Body of pancreas (tissue), 4 donors: ENCODE measurements around the gene ZBTB16. TPM values are rescaled to one million over a fixed set of nuclear protein-coding genes. Genes with fewer than 3 reads are reported as not detected.

Experiments used
- ATAC-seq: fragments of 150-250 bp; one replicate; pipeline ENCODE4 v1.9.1; 2016
- DNase-seq, 4 donors: peaks; one replicate each; pipeline ENCODE4 v3.0.0-alpha.2; 2019
- H3K27ac ChIP-seq, 4 donors: fragments of 200-600 bp; sonication (generic); 1 replicate in 3 of 4; 2 replicates in 1 of 4; pipeline versions ENCODE4 v1.5.1 to v1.6.1; 2016 to 2019; ENCODE audit warnings: mild to moderate bottlenecking in 1 of 4, mixed read lengths in 1 of 4, moderate library complexity in 1 of 4
- H3K27me3 ChIP-seq, 2 donors: fragments of 200-600 bp; sonication (generic); one replicate each; pipeline ENCODE4 v1.6.0; 2016; ENCODE audit warnings: mild to moderate bottlenecking in 1 of 2
- H3K36me3 ChIP-seq, 2 donors: fragments of 200-600 bp; sonication (generic); replicated peaks in 1 of 2; 2 replicates each; pipeline ENCODE4 v1.5.1; 2016; ENCODE audit warnings: low read depth in 2 of 2; ENCODE audit not compliant: insufficient read depth in 1 of 2
- H3K4me1 ChIP-seq: fragments of 200-600 bp; sonication (generic); one replicate; pipeline ENCODE4 v1.6.0; 2016
- H3K4me3 ChIP-seq, 2 donors: fragments of 200-600 bp; sonication (generic); 1 replicate in 1 of 2; 2 replicates in 1 of 2; pipeline ENCODE4 v1.5.1; 2016 to 2019
- H3K9me3 ChIP-seq, 3 donors: fragments of 200-600 bp; sonication (generic); 1 replicate in 2 of 3; 2 replicates in 1 of 3; pipeline ENCODE4 v1.5.1; 2016
- CTCF ChIP-seq, 7 experiments: fragments of 450-650 bp in 4 of 7; fragments of 200-600 bp in 3 of 7; sonication (generic) in 3 of 7; IDR thresholded peaks; one replicate each; pipeline ENCODE4 v1.5.1; 2016 to 2019; ENCODE audit warnings: antibody characterized with exemption in 7 of 7
- POLR2A ChIP-seq, 3 donors: fragments of 450-650 bp; IDR thresholded peaks; one replicate each; pipeline ENCODE4 v1.6.1; 2016; ENCODE audit warnings: antibody characterized with exemption in 3 of 3, mild to moderate bottlenecking in 2 of 3
- WGBS, 2 donors: methylation state at CpG; one replicate each; pipeline ENCODE4 v1.1.5; 2017; 5-methylcytosine and 5-hydroxymethylcytosine counted together
- intact Hi-C: fragments of 100-400 bp; cut with DNase I; formaldehyde crosslinking; loops from one replicate; pipeline ENCODE4 v1.15.1; 2023
- total RNA-seq, 2 donors: library from RNA; depleted of rRNA; stranded (reverse); fragments of >200 nt; gene quantifications; one replicate each; pipeline ENCODE4 v1.1.0, GENCODE V29; 2016

Gene ZBTB16
- total RNA-seq, 2 donors from 2014 or later = 96.5 to 150 TPM

- DNase-seq = no peak
- H3K27ac ChIP-seq = no peak overlapping the region
- no peak for TF ChIP-seq POLR2A (IDR thresholded peaks at IDR 0.05)
- TF ChIP-seq CTCF (IDR thresholded peaks at IDR 0.05) = no peak
- H3K27me3 ChIP-seq = no peaks in the 10 kb centered on the region
- H3K36me3 ChIP-seq = no peaks in the 10 kb centered on the region
- H3K9me3 ChIP-seq = no peaks in the 10 kb centered on the region
- ATAC-seq = no peak
- peaks cover 55% of the 10 kb centered on the region for H3K4me1 ChIP-seq
- intact Hi-C loops = no loop called here
- H3K4me3 ChIP-seq = no peak overlapping the region
- WGBS, 2 donors = 92 to 93% methylated on average over 2 of the region's 2 CpGs
These were observed 154.1 kb downstream of the ZBTB16 start for GRCh38 chr11:114213622-114214021.

- Histone ChIP-seq H3K9me3 (no peaks in the 10 kb centered on the region), H3K27ac (no peak overlapping the region), H3K27me3 (no peaks in the 10 kb centered on the region), H3K4me1 (peaks cover 49% of the 10 kb centered on the region), H3K36me3 (no peaks in the 10 kb centered on the region), H3K4me3 (no peak overlapping the region)
- no peak for DNase-seq
- TF ChIP-seq CTCF (IDR thresholded peaks at IDR 0.05) (no peak), POLR2A (IDR thresholded peaks at IDR 0.05) (no peak)
- intact Hi-C loops = no loop called here
- ATAC-seq = no peak
- WGBS, 2 donors = 88 to 94% methylated on average over 3 of the region's 3 CpGs
These were observed 155.9 kb downstream of the ZBTB16 start for GRCh38 chr11:114215428-114215827.

GRCh38 chr11:114215871-114216795 lies 156.6 kb downstream of the ZBTB16 start:
- no peaks in the 10 kb centered on the region for H3K9me3 ChIP-seq
- TF ChIP-seq POLR2A (IDR thresholded peaks at IDR 0.05) = no peak
- TF ChIP-seq CTCF (IDR thresholded peaks at IDR 0.05) = no peak
- no peak overlapping the region for H3K27ac ChIP-seq
- no peak overlapping the region for H3K4me3 ChIP-seq
- no peak for ATAC-seq
- WGBS, 2 donors = 60 to 76% methylated on average over 6 of the region's 6 CpGs
- intact Hi-C loops = no loop called here
- no peaks in the 10 kb centered on the region for H3K27me3 ChIP-seq
- no peak for DNase-seq
- no peaks in the 10 kb centered on the region for H3K36me3 ChIP-seq
- peaks cover 46% of the 10 kb centered on the region for H3K4me1 ChIP-seq

- DNase-seq = no peak
- no peaks in the 10 kb centered on the region for H3K9me3 ChIP-seq
- no peaks in the 10 kb centered on the region for H3K36me3 ChIP-seq
- peaks cover 46% of the 10 kb centered on the region for H3K4me1 ChIP-seq
- no peak overlapping the region for H3K27ac ChIP-seq
- WGBS, 2 donors = 79 to 93% methylated on average over 2 of the region's 2 CpGs
- ATAC-seq = no peak
- TF ChIP-seq CTCF (IDR thresholded peaks at IDR 0.05) = no peak
- no peak for TF ChIP-seq POLR2A (IDR thresholded peaks at IDR 0.05)
- H3K4me3 ChIP-seq = no peak overlapping the region
- H3K27me3 ChIP-seq = no peaks in the 10 kb centered on the region
- intact Hi-C loops = no loop called here
These were observed 157.3 kb downstream of the ZBTB16 start for GRCh38 chr11:114216796-114217180.

GRCh38 chr11:114218508-114218907 lies 159.0 kb downstream of the ZBTB16 start:
- 75 to 76% methylated on average over 3 of the region's 3 CpGs for WGBS, 2 donors
- H3K36me3 ChIP-seq = no peaks in the 10 kb centered on the region
- peaks cover 46% of the 10 kb centered on the region for H3K4me1 ChIP-seq
- intact Hi-C loops = no loop called here
- H3K27ac ChIP-seq = no peak overlapping the region
- H3K9me3 ChIP-seq = no peaks in the 10 kb centered on the region
- DNase-seq (no peak), ATAC-seq (no peak)
- no peak overlapping the region for H3K4me3 ChIP-seq
- no peaks in the 10 kb centered on the region for H3K27me3 ChIP-seq
- TF ChIP-seq CTCF (IDR thresholded peaks at IDR 0.05) = no peak
- no peak for TF ChIP-seq POLR2A (IDR thresholded peaks at IDR 0.05)
